GM21529 (cell line): ENCODE measurements around the gene ITSN1.
"Not testable (repeated sequence)": the region's sequence is repeated elsewhere in the genome, so short reads cannot be mapped to it uniquely, and the experiment has no call there.

Experiments used
- ATAC-seq: cut with Tn5 transposase; IDR thresholded peaks from one replicate; pipeline ENCODE4 v1.9.1; 2021; ENCODE audit not compliant: unreplicated experiment

ITSN1 gene

GRCh38 chr21:33650929-33651509 is 8.7 kb downstream of the ITSN1 start:
- ATAC-seq = no peak

GRCh38 chr21:33651965-33652680 is 9.8 kb downstream of the ITSN1 start:
- no peak for ATAC-seq

GRCh38 chr21:33654412-33654811 is 12.1 kb downstream of the ITSN1 start:
- no peak for ATAC-seq

- ATAC-seq = no peak
These were observed 13.4 kb downstream of the ITSN1 start for GRCh38 chr21:33655588-33656221.

GRCh38 chr21:33657124-33657820 is 15.0 kb downstream of the ITSN1 start:
- ATAC-seq = no peak

- no peak for ATAC-seq
These were observed 16.7 kb downstream of the ITSN1 start for GRCh38 chr21:33658919-33659567.

GRCh38 chr21:33659568-33659949 is 17.3 kb downstream of the ITSN1 start:
- no peak for ATAC-seq

GRCh38 chr21:33660406-33660805 is 18.1 kb downstream of the ITSN1 start:
- no peak for ATAC-seq

- ATAC-seq = no peak
These were observed 18.8 kb downstream of the ITSN1 start for GRCh38 chr21:33661146-33661545.

- ATAC-seq = no peak
These were observed 19.7 kb downstream of the ITSN1 start for GRCh38 chr21:33662046-33662445.

GRCh38 chr21:33663241-33663640 is 20.9 kb downstream of the ITSN1 start:
- no peak for ATAC-seq

- ATAC-seq = no peak
These were observed 21.8 kb downstream of the ITSN1 start for GRCh38 chr21:33664135-33664534.

GRCh38 chr21:33666153-33666552 is 23.9 kb downstream of the ITSN1 start:
- no peak for ATAC-seq

GRCh38 chr21:33667636-33668035 is 25.3 kb downstream of the ITSN1 start:
- no peak for ATAC-seq

GRCh38 chr21:33668180-33668579 is 25.9 kb downstream of the ITSN1 start:
- ATAC-seq = no peak

- no peak for ATAC-seq
These were observed 26.3 kb downstream of the ITSN1 start for GRCh38 chr21:33668620-33669019.

- ATAC-seq = no peak
These were observed 28.0 kb downstream of the ITSN1 start for GRCh38 chr21:33670076-33670978.

- no peak for ATAC-seq
These were observed 31.2 kb downstream of the ITSN1 start for GRCh38 chr21:33673473-33673872.

- ATAC-seq = no peak
These were observed 31.9 kb downstream of the ITSN1 start for GRCh38 chr21:33674226-33674625.

GRCh38 chr21:33676666-33677065 is 34.4 kb downstream of the ITSN1 start:
- ATAC-seq = not testable (repeated sequence)
